HepG2 (cell line): Measurements from ENCODE around the gene TPRKB. TPM values are rescaled to one million over a fixed set of nuclear protein-coding genes. Genes with fewer than 3 reads are reported as not detected.

ENCODE experiments used
- DDIT3 ChIP-seq: sonication (generic); formaldehyde crosslinking; IDR thresholded peaks from 2 replicates; pipeline ENCODE4 v1.4.0; 2020; ENCODE audit warnings: mild to moderate bottlenecking, missing genetic modification reagents
- GMEB1 ChIP-seq: sonication (generic); formaldehyde crosslinking; IDR thresholded peaks from 2 replicates; pipeline ENCODE4 v1.5.1; 2020; ENCODE audit warnings: missing genetic modification reagents, mild to moderate bottlenecking, borderline replicate concordance
- HOXD1 ChIP-seq: sonication (generic); formaldehyde crosslinking; IDR thresholded peaks from 2 replicates; pipeline ENCODE4 v1.5.0; 2020; ENCODE audit warnings: missing genetic modification reagents
- MLLT10 ChIP-seq: sonication (generic); formaldehyde crosslinking; IDR thresholded peaks from 2 replicates; pipeline ENCODE4 v1.4.0; 2020; ENCODE audit warnings: missing genetic modification reagents
- RARA ChIP-seq: IDR thresholded peaks from 2 replicates; pipeline ENCODE4 v1.6.1; 2016; ENCODE audit warnings: missing genetic modification reagents, missing compliant biosample characterization
- RBAK ChIP-seq: sonication (generic); formaldehyde crosslinking; IDR thresholded peaks from 2 replicates; pipeline ENCODE4 v1.5.1; 2020; ENCODE audit warnings: mild to moderate bottlenecking, missing genetic modification reagents
- RXRA ChIP-seq: sonication (generic); formaldehyde crosslinking; IDR thresholded peaks from 2 replicates; pipeline ENCODE4 v1.5.1; 2020; ENCODE audit warnings: missing genetic modification reagents
- RXRB ChIP-seq: IDR thresholded peaks from 2 replicates; pipeline ENCODE4 v1.6.1; 2016; ENCODE audit warnings: borderline replicate concordance, missing genetic modification reagents, missing compliant biosample characterization
- SOX6 ChIP-seq, 2 experiments: fragments of 450-650 bp in 1 of 2; sonication (generic) in 1 of 2; formaldehyde crosslinking in 1 of 2; IDR thresholded peaks; 2 replicates each; pipeline versions ENCODE4 v1.4.0 to v1.6.1; 2017 to 2020; ENCODE audit warnings: antibody characterized with exemption in 1 of 2, mild to moderate bottlenecking in 1 of 2, missing genetic modification reagents in 1 of 2
- ZC3H13 ChIP-seq: sonication (generic); formaldehyde crosslinking; IDR thresholded peaks from 2 replicates; pipeline ENCODE4 v1.8.1; 2023; ENCODE audit warnings: mild to moderate bottlenecking, missing genetic modification reagents, moderate library complexity
- ZNF282 ChIP-seq: fragments of 450-650 bp; IDR thresholded peaks from 2 replicates; pipeline ENCODE4 v1.6.1; 2018; ENCODE audit not compliant: partially characterized antibody
- ZNF382 ChIP-seq: sonication (generic); formaldehyde crosslinking; IDR thresholded peaks from 2 replicates; pipeline ENCODE4 v1.5.0; 2020; ENCODE audit warnings: missing genetic modification reagents, mild to moderate bottlenecking, borderline replicate concordance
- ZNF407 ChIP-seq: sonication (generic); formaldehyde crosslinking; IDR thresholded peaks from one replicate; pipeline ENCODE4 v1.5.1; 2020; ENCODE audit warnings: mild to moderate bottlenecking, missing genetic modification reagents; ENCODE audit errors: not compliant biosample characterization
- ZNF547 ChIP-seq: sonication (generic); formaldehyde crosslinking; IDR thresholded peaks from 2 replicates; pipeline ENCODE4 v1.5.1; 2020; ENCODE audit warnings: mild to moderate bottlenecking, missing genetic modification reagents
- ZNF558 ChIP-seq: sonication (generic); formaldehyde crosslinking; IDR thresholded peaks from 2 replicates; pipeline ENCODE4 v1.9.0; 2022; ENCODE audit warnings: mild to moderate bottlenecking, missing genetic modification reagents, borderline replicate concordance
- ZNF710 ChIP-seq: sonication (generic); formaldehyde crosslinking; IDR thresholded peaks from 2 replicates; pipeline ENCODE4 v1.5.0; 2020; ENCODE audit warnings: mild to moderate bottlenecking, missing genetic modification reagents, borderline replicate concordance
- polyA plus RNA-seq, 8 experiments: library from polyadenylated mRNA; depleted of rRNA in 3 of 8; stranded (reverse) in 7 of 8; unstranded in 1 of 8; fragments of >200 nt; fragmentation: Illumina TruSeq in 4 of 8; extraction: Trizol in 4 of 8; gene quantifications; 2 replicates each; pipeline versions ENCODE4 v1.2.1 to v1.2.3, GENCODE V29; 2011 to 2016; ENCODE audit warnings: low read depth in 4 of 8, missing spikeins in 1 of 8, mixed read lengths in 1 of 8; ENCODE audit not compliant: insufficient read depth in 1 of 8
- total RNA-seq, 5 experiments: library from RNA; depleted of rRNA; stranded (reverse); fragments of >200 nt; fragmentation: Illumina TruSeq; extraction: Trizol; gene quantifications; 2 replicates each; pipeline ENCODE4 v1.2.3, GENCODE V29; 2016; ENCODE audit warnings: low read depth in 1 of 5

The TPRKB gene
- total and polyA plus RNA-seq, 2 of the 13 experiments (the other 11 are each of a cell fraction or from before 2014, with no cell fraction given), result 32.0 to 58.0 TPM

GRCh38 chr2:73736855-73737779 lies at the start of gene TPRKB (continued):
- TF ChIP-seq ZNF382 (no peak), RXRA (CRISPR knock-in tag) (no peak; the same call in none of the 2 replicates), RBAK (no peak), ZNF710 (CRISPR knock-in tag) (peak; percentile 88; the same call in 1 of the 2 replicates), HOXD1 (CRISPR knock-in tag) (peak; percentile 51), RARA (CRISPR knock-in tag) (0 out of 2 replicates have a peak, but pooled peaks have one; percentile 41), GMEB1 (CRISPR knock-in tag) (peak; percentile 84), ZNF547 (peak; percentile 93), SOX6 (IDR thresholded peaks at IDR 0.05) (no peak), SOX6 (CRISPR knock-in tag; IDR thresholded peaks at IDR 0.05) (peak; percentile 86), RXRB (CRISPR knock-in tag) (peak; percentile 55; the same call in 1 of the 2 replicates), DDIT3 (CRISPR knock-in tag) (no peak), ZNF558 (CRISPR knock-in tag) (peak; percentile 91; the same call in 1 of the 2 replicates), ZC3H13 (peak; percentile 83), ZNF282 (no peak), ZNF407 (CRISPR knock-in tag) (no peak), MLLT10 (CRISPR knock-in tag) (no peak)
